ENCODE data around the gene GNA14. TPM values are rescaled to one million over a fixed set of nuclear protein-coding genes. Genes with fewer than 3 reads are reported as not detected.

Gene GNA14
- total RNA-seq, 4 donors from 2014 or later = 0.13 to 1.9 (median 1.0) TPM

GRCh38 chr9:77679088-77679487, 31.0 kb upstream of the GNA14 start:
- DNase-seq (ENCODE audit: low spot score in 2 of 2) = no peak
- intact Hi-C loops (cut with DNase I; ENCODE audit: low total_unique reads) = no loop called here
- WGBS, 2 donors = 29 to 40% methylated on average over 2 of the region's 2 CpGs
- no peak for TF ChIP-seq POLR2A (IDR thresholded peaks at IDR 0.05)
- no peak for TF ChIP-seq CTCF (IDR thresholded peaks at IDR 0.05)
- no peak overlapping the region for H3K4me3 ChIP-seq (ENCODE audit: low read depth, poor library complexity, severe bottlenecking)

- H3K4me3 ChIP-seq (ENCODE audit: low read depth, poor library complexity, severe bottlenecking) = no peak overlapping the region
- WGBS, 2 donors = 52 to 60% methylated on average over 7 of the region's 7 CpGs
- TF ChIP-seq POLR2A (IDR thresholded peaks at IDR 0.05) = no peak
- no peak for TF ChIP-seq CTCF (IDR thresholded peaks at IDR 0.05)
- intact Hi-C loops (cut with DNase I; ENCODE audit: low total_unique reads) = no loop called here
- DNase-seq (ENCODE audit: low spot score in 2 of 2) = no peak
Measured at GRCh38 chr9:77677957-77678535, 29.9 kb upstream of the GNA14 start.

GRCh38 chr9:77677397-77677796, 29.3 kb upstream of the GNA14 start:
- WGBS, 2 donors = 47 to 59% methylated on average over 4 of the region's 4 CpGs
- TF ChIP-seq CTCF (IDR thresholded peaks at IDR 0.05) (no peak), POLR2A (IDR thresholded peaks at IDR 0.05) (no peak)
- no peak overlapping the region for H3K4me3 ChIP-seq (ENCODE audit: low read depth, poor library complexity, severe bottlenecking)
- DNase-seq (ENCODE audit: low spot score in 2 of 2) = no peak
- intact Hi-C loops (cut with DNase I; ENCODE audit: low total_unique reads) = no loop called here

DNA sequence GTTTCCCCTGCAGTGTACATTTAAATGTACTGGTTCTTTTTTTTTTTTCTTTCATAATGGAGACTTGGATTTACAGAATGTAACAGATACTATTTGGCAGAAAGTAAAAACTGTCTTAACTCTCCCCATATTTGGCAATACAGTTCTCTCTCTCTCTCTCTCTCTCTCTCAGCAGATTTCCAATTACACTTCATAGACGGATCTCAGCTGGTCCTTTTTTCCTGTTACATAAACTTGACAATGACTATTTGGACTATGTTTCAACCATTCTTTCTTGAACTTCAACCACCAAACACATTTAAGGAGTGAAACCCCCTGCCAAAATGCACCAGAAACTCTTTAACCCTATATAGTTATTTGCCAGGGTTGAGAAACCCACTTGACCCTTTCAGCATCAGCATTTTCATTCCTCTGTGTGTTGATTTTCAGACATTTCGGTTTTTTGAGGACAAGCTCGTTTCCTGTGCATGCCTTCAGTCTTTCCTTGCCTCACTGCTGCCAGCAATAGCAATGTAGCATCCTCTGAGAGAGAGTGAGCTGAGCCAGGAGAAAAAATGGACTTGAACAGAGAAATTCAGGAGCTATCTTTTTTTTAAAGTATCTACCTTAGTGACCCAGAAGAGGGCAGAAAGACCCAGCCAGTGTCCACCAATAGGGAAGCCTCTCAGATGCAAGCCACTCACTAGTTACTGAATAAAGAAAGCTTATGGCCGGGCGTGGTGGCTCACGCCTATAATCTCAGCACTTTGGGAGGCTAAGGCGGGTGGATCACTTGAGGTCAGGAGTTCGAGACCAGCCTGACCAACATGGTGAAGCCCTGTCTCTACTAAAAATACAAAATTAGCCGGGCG, 26.0 kb upstream of the GNA14 start:
- TF ChIP-seq CTCF (IDR thresholded peaks at IDR 0.05) = no peak
- WGBS, 2 donors = 83 to 84% methylated on average over 10 of the region's 10 CpGs
- no peak for DNase-seq (ENCODE audit: low spot score in 2 of 2)
- H3K4me3 ChIP-seq (ENCODE audit: low read depth, poor library complexity, severe bottlenecking) = no peak overlapping the region
- intact Hi-C loops (cut with DNase I; ENCODE audit: low total_unique reads) = no loop called here

GRCh38 chr9:77672183-77672582, 24.1 kb upstream of the GNA14 start:
- TF ChIP-seq POLR2A (IDR thresholded peaks at IDR 0.05) = no peak
- TF ChIP-seq CTCF (IDR thresholded peaks at IDR 0.05) = no peak
- WGBS, 2 donors = 69 to 71% methylated on average over 4 of the region's 4 CpGs
- intact Hi-C loops (cut with DNase I; ENCODE audit: low total_unique reads) = no loop called here
- no peak for DNase-seq (ENCODE audit: low spot score in 2 of 2)
- no peak overlapping the region for H3K4me3 ChIP-seq (ENCODE audit: low read depth, poor library complexity, severe bottlenecking)

Data from lower leg skin (tissue), 4 donors.